HG03095 (cell line): ENCODE data around the gene TCF19.

Experiments used
- ATAC-seq: cut with Tn5 transposase; IDR thresholded peaks from one replicate; pipeline ENCODE4 v1.9.1; 2021; ENCODE audit warnings: moderate library complexity; ENCODE audit not compliant: unreplicated experiment

The TCF19 gene

GRCh38 chr6:31126396-31127175 lies 31.8 kb upstream of the TCF19 start:
- ATAC-seq = no peak

- no peak for ATAC-seq
Measured at GRCh38 chr6:31128093-31128676, 30.2 kb upstream of the TCF19 start.

- no peak for ATAC-seq
Measured at GRCh38 chr6:31129130-31129529, 29.3 kb upstream of the TCF19 start.

GRCh38 chr6:31130751-31131150 lies 27.6 kb upstream of the TCF19 start:
- no peak for ATAC-seq

GRCh38 chr6:31131595-31131994 lies 26.8 kb upstream of the TCF19 start:
- ATAC-seq = no peak

- no peak for ATAC-seq
Measured at GRCh38 chr6:31132806-31133205, 25.6 kb upstream of the TCF19 start.

- ATAC-seq = no peak
Measured at GRCh38 chr6:31135710-31136109, 22.7 kb upstream of the TCF19 start.

- ATAC-seq = no peak
Measured at GRCh38 chr6:31138982-31139381, 19.4 kb upstream of the TCF19 start, which contains the start of gene PSORS1C2. Gene PSORS1C2, minus strand, starts transcription at chr6:31139066. Its CDS starts 40 bp downstream, at chr6:31139026.

GRCh38 chr6:31139599-31139998 lies 18.8 kb upstream of the TCF19 start:
- ATAC-seq = no peak

GRCh38 chr6:31140643-31141042 lies 17.7 kb upstream of the TCF19 start:
- no peak for ATAC-seq

- no peak for ATAC-seq
Measured at GRCh38 chr6:31142361-31142761, 16.0 kb upstream of the TCF19 start.

- ATAC-seq = no peak
Measured at GRCh38 chr6:31143148-31143547, 15.2 kb upstream of the TCF19 start.

GRCh38 chr6:31144296-31144969 lies 14.0 kb upstream of the TCF19 start:
- no peak for ATAC-seq

GRCh38 chr6:31144970-31145340 lies 13.4 kb upstream of the TCF19 start:
- ATAC-seq = no peak

GRCh38 chr6:31145386-31145785 lies 13.0 kb upstream of the TCF19 start:
- no peak for ATAC-seq

- ATAC-seq = no peak
Measured at GRCh38 chr6:31149827-31150447, 8.5 kb upstream of the TCF19 start.

GRCh38 chr6:31152781-31153180 lies 5.6 kb upstream of the TCF19 start:
- no peak for ATAC-seq

GRCh38 chr6:31154436-31154835 lies 4.0 kb upstream of the TCF19 start:
- ATAC-seq = no peak

- no peak for ATAC-seq
Measured at GRCh38 chr6:31156641-31157040, 1.7 kb upstream of the TCF19 start.

GRCh38 chr6:31157513-31158139 lies 763 bp upstream of the TCF19 start, which contains the start of gene CCHCR1:
Gene CCHCR1, minus strand, starts transcription at chr6:31157802. Its CDS starts 202 bp downstream, at chr6:31157600.
- no peak for ATAC-seq
